ENCODE results near the gene KLRC1.
"Not testable (repeated sequence)": the region's sequence is repeated elsewhere in the genome, so short reads cannot be mapped to it uniquely, and the experiment has no call there.

The KLRC1 gene

GRCh38 chr12:10422159-10422558 lies 31.0 kb downstream of the KLRC1 start:
- DNase-seq, result not testable (repeated sequence)

GRCh38 chr12:10420334-10420733 lies 32.8 kb downstream of the KLRC1 start, which contains the start of gene KLRC3:
KLRC3 (minus strand) TSS chr12:10420595; CDS start chr12:10420550, 45 bp downstream.
- DNase-seq, result not testable (repeated sequence)

GRCh38 chr12:10409392-10409791 lies 43.8 kb downstream of the KLRC1 start, which contains the start of gene KLRC4:
KLRC4 (minus strand) TSS chr12:10409757; CDS start chr12:10409575, 182 bp downstream.
- no peak for DNase-seq

- no peak for DNase-seq
These were observed 44.3 kb downstream of the KLRC1 start for GRCh38 chr12:10408842-10409241.

GRCh38 chr12:10406725-10407124 lies 46.5 kb downstream of the KLRC1 start:
- DNase-seq, result no peak

- no peak for DNase-seq
These were observed 47.9 kb downstream of the KLRC1 start for GRCh38 chr12:10405294-10405693.

- no peak for DNase-seq
These were observed 48.4 kb downstream of the KLRC1 start for GRCh38 chr12:10404798-10405197.

GRCh38 chr12:10400829-10401228 lies 52.3 kb downstream of the KLRC1 start:
- no peak for DNase-seq

- no peak for DNase-seq
These were observed 55.0 kb downstream of the KLRC1 start for GRCh38 chr12:10398168-10398567.

- no peak for DNase-seq
These were observed 55.9 kb downstream of the KLRC1 start for GRCh38 chr12:10397296-10397695.

- DNase-seq, result not testable (repeated sequence)
These were observed 57.0 kb downstream of the KLRC1 start for GRCh38 chr12:10396176-10396575.
